Esophagus squamous epithelium (tissue), 4 donors: ENCODE data around the gene DBN1.

ENCODE experiments used
- POLR2A ChIP-seq, 4 donors: fragments of 450-650 bp; IDR thresholded peaks; one replicate each; pipeline ENCODE4 v1.6.1; 2017; ENCODE audit warnings: antibody characterized with exemption in 4 of 4, mild to moderate bottlenecking in 4 of 4, moderate library complexity in 3 of 4
- TF ChIP-seq, protein P1 (sequence below), 6 experiments: fragments of 450-650 bp in 4 of 6; fragments of 200-600 bp in 2 of 6; sonication (generic) in 2 of 6; IDR thresholded peaks; one replicate each; pipeline ENCODE4 v1.5.1; 2016 to 2019; ENCODE audit warnings: antibody characterized with exemption in 6 of 6, mild to moderate bottlenecking in 4 of 6, moderate library complexity in 4 of 6

GRCh38 chr5:177440211-177440989 lies 33.0 kb downstream of the DBN1 start:
- TF ChIP-seq, protein P1, sequence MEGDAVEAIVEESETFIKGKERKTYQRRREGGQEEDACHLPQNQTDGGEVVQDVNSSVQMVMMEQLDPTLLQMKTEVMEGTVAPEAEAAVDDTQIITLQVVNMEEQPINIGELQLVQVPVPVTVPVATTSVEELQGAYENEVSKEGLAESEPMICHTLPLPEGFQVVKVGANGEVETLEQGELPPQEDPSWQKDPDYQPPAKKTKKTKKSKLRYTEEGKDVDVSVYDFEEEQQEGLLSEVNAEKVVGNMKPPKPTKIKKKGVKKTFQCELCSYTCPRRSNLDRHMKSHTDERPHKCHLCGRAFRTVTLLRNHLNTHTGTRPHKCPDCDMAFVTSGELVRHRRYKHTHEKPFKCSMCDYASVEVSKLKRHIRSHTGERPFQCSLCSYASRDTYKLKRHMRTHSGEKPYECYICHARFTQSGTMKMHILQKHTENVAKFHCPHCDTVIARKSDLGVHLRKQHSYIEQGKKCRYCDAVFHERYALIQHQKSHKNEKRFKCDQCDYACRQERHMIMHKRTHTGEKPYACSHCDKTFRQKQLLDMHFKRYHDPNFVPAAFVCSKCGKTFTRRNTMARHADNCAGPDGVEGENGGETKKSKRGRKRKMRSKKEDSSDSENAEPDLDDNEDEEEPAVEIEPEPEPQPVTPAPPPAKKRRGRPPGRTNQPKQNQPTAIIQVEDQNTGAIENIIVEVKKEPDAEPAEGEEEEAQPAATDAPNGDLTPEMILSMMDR (IDR thresholded peaks at IDR 0.05): no peak
- TF ChIP-seq POLR2A (IDR thresholded peaks at IDR 0.05): no peak
